GM18505 (cell line): Measurements from ENCODE around the gene TMEM25.
"Not testable (repeated sequence)": the region's sequence is repeated elsewhere in the genome, so short reads cannot be mapped to it uniquely, and the experiment has no call there.

ENCODE experiments used
- ATAC-seq: cut with Tn5 transposase; IDR thresholded peaks from one replicate; pipeline ENCODE4 v1.9.1; 2021; ENCODE audit not compliant: unreplicated experiment
- POLR2A ChIP-seq: IDR thresholded peaks from 4 replicates; pipeline ENCODE4 v1.6.1; 2011; ENCODE audit warnings: borderline replicate concordance; ENCODE audit not compliant: insufficient read depth, insufficient read length; ENCODE audit errors: extremely low read depth

TMEM25 gene

GRCh38 chr11:118530683-118531596 is at the start of gene TMEM25:
TSS of gene TMEM25 (plus strand) at chr11:118531192. CDS start at chr11:118531802, 610 bp downstream.
- ATAC-seq, result peak; percentile 69
- peak; percentile 47 for TF ChIP-seq POLR2A

- ATAC-seq, result not testable (repeated sequence)
Observed at GRCh38 chr11:118481238-118481637, 49.8 kb upstream of the TMEM25 start.

GRCh38 chr11:118484405-118484804 is 46.6 kb upstream of the TMEM25 start:
- no peak for ATAC-seq
- TF ChIP-seq POLR2A, result no peak

- ATAC-seq, result no peak
- no peak for TF ChIP-seq POLR2A
Observed at GRCh38 chr11:118485273-118485672, 45.7 kb upstream of the TMEM25 start.

- no peak for TF ChIP-seq POLR2A
- ATAC-seq, result no peak
Observed at GRCh38 chr11:118488480-118489109, 42.4 kb upstream of the TMEM25 start.

- ATAC-seq, result no peak
- TF ChIP-seq POLR2A, result no peak
Observed at GRCh38 chr11:118491041-118491440, 40.0 kb upstream of the TMEM25 start.

- TF ChIP-seq POLR2A, result no peak
Observed at GRCh38 chr11:118497831-118498230, 33.2 kb upstream of the TMEM25 start.

GRCh38 chr11:118503216-118503615 is 27.8 kb upstream of the TMEM25 start:
- TF ChIP-seq POLR2A, result no peak
- no peak for ATAC-seq

More at GRCh38 chr11:118497831-118498230, 33.2 kb upstream of the TMEM25 start:
- no peak for ATAC-seq

- no peak for TF ChIP-seq POLR2A
- no peak for ATAC-seq
Observed at GRCh38 chr11:118511601-118512000, 19.4 kb upstream of the TMEM25 start.

GRCh38 chr11:118514103-118514502 is 16.9 kb upstream of the TMEM25 start:
- no peak for ATAC-seq
- no peak for TF ChIP-seq POLR2A

- ATAC-seq, result no peak
- no peak for TF ChIP-seq POLR2A
Observed at GRCh38 chr11:118519549-118519948, 11.4 kb upstream of the TMEM25 start.

- no peak for ATAC-seq
- no peak for TF ChIP-seq POLR2A
Observed at GRCh38 chr11:118521892-118522311, 9.1 kb upstream of the TMEM25 start.

GRCh38 chr11:118522571-118523072 is 8.4 kb upstream of the TMEM25 start:
- ATAC-seq, result no peak
- no peak for TF ChIP-seq POLR2A

GRCh38 chr11:118524356-118524755 is 6.6 kb upstream of the TMEM25 start:
- no peak for TF ChIP-seq POLR2A
- no peak for ATAC-seq

- no peak for TF ChIP-seq POLR2A
- ATAC-seq, result no peak
Observed at GRCh38 chr11:118524757-118525470, 6.1 kb upstream of the TMEM25 start.
